Sigmoid colon (tissue), 7 donors: Measurements from ENCODE around the gene DNAJB9. TPM values are rescaled to one million over a fixed set of nuclear protein-coding genes. Genes with fewer than 3 reads are reported as not detected.
A peak's percentile ranks its signal among the peaks of the same experiment; 100 is the strongest.

ENCODE experiments used
- DNase-seq: peaks from one replicate; pipeline ENCODE4 v3.0.0-alpha.2; 2019
- H3K27ac ChIP-seq, 4 donors: fragments of 200-600 bp; sonication (generic); one replicate each; pipeline ENCODE4 v1.5.1; 2016 to 2019; ENCODE audit warnings: mild to moderate bottlenecking in 1 of 4
- H3K27me3 ChIP-seq, 3 donors: fragments of 200-600 bp; sonication (generic); one replicate each; pipeline ENCODE4 v1.5.1; 2019; ENCODE audit warnings: mild to moderate bottlenecking in 1 of 3
- H3K36me3 ChIP-seq, 4 donors: fragments of 200-600 bp; sonication (generic); one replicate each; pipeline ENCODE4 v1.5.1; 2016 to 2019
- H3K4me1 ChIP-seq, 4 donors: fragments of 200-600 bp; sonication (generic); one replicate each; pipeline ENCODE4 v1.5.1; 2017 to 2019
- H3K4me3 ChIP-seq, 4 donors: fragments of 200-600 bp; sonication (generic); one replicate each; pipeline ENCODE4 v1.5.1; 2017 to 2019; ENCODE audit warnings: mild to moderate bottlenecking in 2 of 4, moderate library complexity in 1 of 4
- H3K9me3 ChIP-seq, 4 donors: fragments of 200-600 bp in 3 of 4; sonication (generic) in 3 of 4; one replicate each; pipeline versions ENCODE4 v1.5.1 to v1.6.1; 2013 to 2019
- CTCF ChIP-seq, 4 experiments: fragments of 450-650 bp in 3 of 4; fragments of 200-600 bp in 1 of 4; IDR thresholded peaks; one replicate each; pipeline ENCODE4 v1.5.1; 2016 to 2019; ENCODE audit warnings: antibody characterized with exemption in 4 of 4, mild to moderate bottlenecking in 3 of 4, moderate library complexity in 2 of 4
- EP300 ChIP-seq, 4 donors: sonication (generic); formaldehyde crosslinking; IDR thresholded peaks; one replicate each; pipeline ENCODE4 v1.6.1; 2017; ENCODE audit warnings: antibody characterized with exemption in 4 of 4
- POLR2A ChIP-seq, 2 donors: fragments of 450-650 bp; IDR thresholded peaks; one replicate each; pipeline ENCODE4 v1.6.1; 2016; ENCODE audit warnings: antibody characterized with exemption in 2 of 2, mild to moderate bottlenecking in 2 of 2, moderate library complexity in 2 of 2
- POLR2AphosphoS5 ChIP-seq, 4 donors: sonication (generic); formaldehyde crosslinking; IDR thresholded peaks; one replicate each; pipeline ENCODE4 v1.6.1; 2017; ENCODE audit warnings: antibody characterized with exemption in 4 of 4
- WGBS, 2 donors: extraction: QIAGEN DNeasy Blood & Tissue Kit; methylation state at CpG; one replicate each; pipeline ENCODE4 v1.1.7; 2013; 5-methylcytosine and 5-hydroxymethylcytosine counted together
- intact Hi-C: fragments of 100-400 bp; cut with DNase I; formaldehyde crosslinking; loops from one replicate; pipeline ENCODE4 v1.15.1; 2023
- polyA plus RNA-seq, 3 donors: library from polyadenylated mRNA; stranded (reverse); fragments of 200-250 nt; gene quantifications; one replicate each; pipeline ENCODE4 v1.2.3, GENCODE V29; 2013
- total RNA-seq, 4 donors: library from RNA; depleted of rRNA; stranded (reverse); fragments of >200 nt; gene quantifications; one replicate each; pipeline ENCODE4 v1.1.0, GENCODE V29; 2016
- donor health status: healthy with polysubstance abuse.
- donor health status: Bipolar disorder and iron deficiency.
- donor health status: healthy.

The DNAJB9 gene
- total RNA-seq: 10 to 100 TPM; 17.2 to 44.3 (median 33.4) TPM
- 1 to 10 TPM; 7.8 to 9.6 (median 7.9) TPM for polyA plus RNA-seq

GRCh38 chr7:108569381-108570145 lies at the start of gene DNAJB9, which contains the start of gene THAP5:
DNAJB9 (plus strand) TSS chr7:108569874; CDS start chr7:108571727, 1,853 bp downstream.
THAP5 (minus strand) TSS chr7:108569706; CDS start chr7:108569569, 137 bp downstream.
- Histone ChIP-seq H3K36me3 (peaks cover 0 to 26% (median 3%) of the 10 kb centered on the region in 4 donors), H3K27me3 (no peaks in the 10 kb centered on the region), H3K4me3 (peak within 1 kb of the TSS; percentile 79 to 90 (median 84)), H3K9me3 (no peaks in the 10 kb centered on the region), H3K4me1 (peaks cover 0 to 37% (median 26%) of the 10 kb centered on the region in 4 donors), H3K27ac (peak within 1 kb of the TSS; percentile 97 to 99 (median 98))
- WGBS, 2 donors: 0% methylated on average over 65 of the region's 65 CpGs
- intact Hi-C loops: loop anchor here (1.0 kb wide), 1 partner anchor 43 kb away; the partner anchor contains the start of gene PNPLA8
- DNase-seq: peak; percentile 100
- TF ChIP-seq POLR2A (IDR thresholded peaks at IDR 0.05): peak; percentile 85 to 93
- TF ChIP-seq EP300 (IDR thresholded peaks at IDR 0.05): peak in 1 of 4 donors; percentile 96
- TF ChIP-seq POLR2AphosphoS5 (IDR thresholded peaks at IDR 0.05): peak; percentile 96 to 99 (median 98)
- no peak for TF ChIP-seq CTCF (IDR thresholded peaks at IDR 0.05)

- H3K4me1 ChIP-seq: peaks cover 0 to 42% (median 27%) of the 10 kb centered on the region in 4 donors
- WGBS, 2 donors: 86 to 95% methylated on average over 2 of the region's 2 CpGs
- no peak overlapping the region for H3K4me3 ChIP-seq
- intact Hi-C loops: loop anchor here (10.0 kb wide), 1 partner anchor 628 kb away; the partner anchor contains the start of gene DLD
- no peaks in the 10 kb centered on the region for H3K27me3 ChIP-seq
- H3K36me3 ChIP-seq: peaks cover 0 to 7% (median 3%) of the 10 kb centered on the region in 4 donors
- no peak for DNase-seq
- peak overlapping the region in 1 of 4 donors; percentile 99 for H3K27ac ChIP-seq
- TF ChIP-seq POLR2AphosphoS5 (IDR thresholded peaks at IDR 0.05) (no peak), POLR2A (IDR thresholded peaks at IDR 0.05) (no peak), EP300 (IDR thresholded peaks at IDR 0.05) (no peak)
- H3K9me3 ChIP-seq: no peaks in the 10 kb centered on the region
These were observed 46.9 kb upstream of the DNAJB9 start for GRCh38 chr7:108522780-108523179.

DNA sequence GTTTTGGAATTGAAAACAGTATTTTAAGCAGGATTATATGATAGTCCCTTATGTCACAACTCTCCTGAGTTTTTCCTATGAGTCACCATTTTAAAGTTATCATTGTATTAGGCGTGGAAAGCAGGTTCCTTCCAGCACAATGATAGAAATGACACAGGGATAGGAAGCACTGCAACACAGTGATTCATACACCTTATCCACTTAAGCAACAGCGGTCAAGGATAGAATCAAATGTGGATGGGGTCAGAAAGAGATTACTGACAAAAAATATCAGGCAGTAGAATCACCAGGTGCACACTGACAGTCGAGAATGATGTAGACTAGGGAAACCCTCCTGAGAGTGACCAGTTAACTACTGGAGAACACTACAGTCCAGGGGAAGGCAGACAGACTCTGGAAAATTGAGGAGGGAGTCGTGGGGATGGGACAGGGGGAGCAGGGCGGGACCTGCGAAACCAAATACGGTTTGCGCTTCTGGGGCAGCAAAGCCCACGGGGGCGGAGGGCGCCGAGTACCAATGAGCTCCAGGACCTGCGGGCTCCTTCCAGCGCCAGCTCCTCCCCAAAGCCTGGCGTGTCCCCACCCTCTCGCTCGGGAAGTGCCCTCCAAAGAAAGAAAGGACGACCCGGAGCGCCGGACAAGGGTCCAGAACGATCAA lies 44.2 kb upstream of the DNAJB9 start:
- no peaks in the 10 kb centered on the region for H3K27me3 ChIP-seq
- DNase-seq: peak; percentile 95
- peak overlapping the region; percentile 69 to 78 (median 76) for H3K4me3 ChIP-seq
- peaks cover 0 to 35% (median 27%) of the 10 kb centered on the region in 4 donors for H3K4me1 ChIP-seq
- 0 to 1% methylated on average over 22 of the region's 22 CpGs for WGBS, 2 donors
- TF ChIP-seq EP300 (IDR thresholded peaks at IDR 0.05) (peak in 1 of 4 donors; percentile 3), POLR2AphosphoS5 (IDR thresholded peaks at IDR 0.05) (no peak)
- intact Hi-C loops: loop anchor here (10.0 kb wide), 1 partner anchor 631 kb away; the partner anchor contains the start of gene DLD
- H3K27ac ChIP-seq: peak overlapping the region; percentile 95 to 99 (median 96)
- H3K9me3 ChIP-seq: no peaks in the 10 kb centered on the region
- H3K36me3 ChIP-seq: peaks cover 0 to 2% (median 0%) of the 10 kb centered on the region in 4 donors

- Histone ChIP-seq H3K4me1 (peaks cover 0 to 32% (median 27%) of the 10 kb centered on the region in 4 donors), H3K4me3 (peak within 1 kb of the TSS; percentile 69 to 78 (median 76)), H3K36me3 (peaks cover 0 to 2% (median 0%) of the 10 kb centered on the region in 4 donors), H3K27ac (peak within 1 kb of the TSS; percentile 95 to 99 (median 96)), H3K9me3 (no peaks in the 10 kb centered on the region), H3K27me3 (no peaks in the 10 kb centered on the region)
- 0 to 1% methylated on average over 64 of the region's 64 CpGs for WGBS, 2 donors
- DNase-seq: peak; percentile 100
- peak in 3 of 4 donors; percentile 28 to 97 (median 78) for TF ChIP-seq EP300 (IDR thresholded peaks at IDR 0.05)
- TF ChIP-seq POLR2A (IDR thresholded peaks at IDR 0.05): peak; percentile 84 to 87
- peak; percentile 93 to 97 (median 96) for TF ChIP-seq POLR2AphosphoS5 (IDR thresholded peaks at IDR 0.05)
- TF ChIP-seq CTCF (IDR thresholded peaks at IDR 0.05): no peak
- intact Hi-C loops: loop anchor here (1.0 to 10.0 kb wide), 2 partner anchors 43 to 631 kb away; partner anchors contain the start of genes DLD, DNAJB9 and THAP5
These were observed 43.5 kb upstream of the DNAJB9 start, which contains the start of gene PNPLA8 for GRCh38 chr7:108525985-108526767. PNPLA8 (minus strand) TSS chr7:108526135; CDS start chr7:108515491, 10,644 bp downstream.

DNA sequence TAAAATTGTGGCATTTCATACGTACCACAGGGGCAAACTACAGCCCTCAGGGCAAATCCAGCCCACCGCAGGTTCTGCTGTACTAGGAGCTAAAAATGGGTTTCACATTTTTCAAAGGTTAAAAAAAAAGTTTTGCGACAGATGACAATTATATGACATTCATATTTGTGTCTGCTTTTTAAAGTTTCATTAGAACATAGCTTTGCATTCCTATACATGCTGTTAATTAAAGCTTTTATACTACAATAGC lies 43.0 kb upstream of the DNAJB9 start:
- Histone ChIP-seq H3K27ac (peak overlapping the region; percentile 95 to 99 (median 96)), H3K4me1 (peaks cover 0 to 29% (median 27%) of the 10 kb centered on the region in 4 donors), H3K36me3 (peaks cover 0 to 2% (median 0%) of the 10 kb centered on the region in 4 donors), H3K27me3 (no peaks in the 10 kb centered on the region), H3K9me3 (no peaks in the 10 kb centered on the region), H3K4me3 (peak overlapping the region; percentile 63 to 76 (median 72))
- TF ChIP-seq POLR2AphosphoS5 (IDR thresholded peaks at IDR 0.05) (no peak), CTCF (IDR thresholded peaks at IDR 0.05) (no peak), EP300 (IDR thresholded peaks at IDR 0.05) (no peak), POLR2A (IDR thresholded peaks at IDR 0.05) (no peak)
- DNase-seq: no peak
- intact Hi-C loops: loop anchor here (1.0 to 10.0 kb wide), 2 partner anchors 43 to 632 kb away; partner anchors contain the start of genes DLD, DNAJB9 and THAP5
- 9 to 19% methylated on average over 3 of the region's 3 CpGs for WGBS, 2 donors
